Loucy (cell line): ENCODE measurements around the gene DNAJC1.

Experiments used
- H2AFZ ChIP-seq: fragments of 200-600 bp; sonication (generic); 2 replicates; pipeline ENCODE4 v1.6.0; 2016; ENCODE audit warnings: antibody characterized with exemption, mild to moderate bottlenecking, low read length, moderate library complexity
- H3F3A ChIP-seq: fragments of 200-600 bp; 2 replicates; pipeline ENCODE4 v1.6.0; 2016; ENCODE audit warnings: antibody characterized with exemption, low read depth, mild to moderate bottlenecking
- H3K27me3 ChIP-seq: fragments of 200-600 bp; sonication (generic); 2 replicates; pipeline ENCODE4 v1.6.1; 2014; ENCODE audit warnings: low read length, mild to moderate bottlenecking; ENCODE audit not compliant: insufficient read depth, poor library complexity, severe bottlenecking
- H3K36me3 ChIP-seq: fragments of 200-600 bp; sonication (generic); 2 replicates; pipeline ENCODE4 v1.6.1; 2016; ENCODE audit warnings: low read length; ENCODE audit not compliant: insufficient read depth
- H3K4me1 ChIP-seq: fragments of 200-600 bp; sonication (generic); 2 replicates; pipeline ENCODE4 v1.5.1; 2014; ENCODE audit warnings: low read length, mild to moderate bottlenecking; ENCODE audit not compliant: insufficient read depth, poor library complexity, severe bottlenecking
- H3K4me2 ChIP-seq: fragments of 200-600 bp; sonication (generic); 2 replicates; pipeline ENCODE4 v1.6.0; 2014; ENCODE audit warnings: antibody characterized with exemption, low read length, low read depth, mild to moderate bottlenecking; ENCODE audit not compliant: poor library complexity, severe bottlenecking
- H3K4me3 ChIP-seq: fragments of 200-600 bp; sonication (generic); 2 replicates; pipeline ENCODE4 v1.5.1; 2014; ENCODE audit warnings: low read length, mild to moderate bottlenecking, mixed read lengths; ENCODE audit not compliant: poor library complexity, severe bottlenecking
- H3K79me2 ChIP-seq: fragments of 200-600 bp; sonication (generic); 2 replicates; pipeline ENCODE4 v1.6.1; 2014; ENCODE audit warnings: low read length; ENCODE audit not compliant: insufficient read depth
- H3K9ac ChIP-seq: fragments of 200-600 bp; sonication (generic); 2 replicates; pipeline ENCODE4 v1.6.0; 2014; ENCODE audit warnings: mild to moderate bottlenecking, low read depth, low read length, moderate library complexity; ENCODE audit not compliant: poor library complexity, severe bottlenecking
- H3K9me2 ChIP-seq: fragments of 200-600 bp; sonication (generic); replicated peaks from 2 replicates; pipeline ENCODE4 v1.6.1; 2016; ENCODE audit warnings: low read depth, low read length, mixed read lengths
- H3K9me3 ChIP-seq: fragments of 200-600 bp; sonication (generic); 2 replicates; pipeline ENCODE4 v1.6.1; 2014; ENCODE audit warnings: mild to moderate bottlenecking, antibody characterized with exemption, low read length, low read depth; ENCODE audit not compliant: insufficient read depth
- H4K20me1 ChIP-seq: fragments of 200-600 bp; sonication (generic); 2 replicates; pipeline ENCODE4 v1.6.0; 2014; ENCODE audit warnings: antibody characterized with exemption, low read length, mild to moderate bottlenecking; ENCODE audit not compliant: insufficient read depth, poor library complexity, severe bottlenecking
- EZH2phosphoT487 ChIP-seq: fragments of 200-600 bp; IDR thresholded peaks from 2 replicates; pipeline ENCODE4 v1.6.1; 2018; ENCODE audit warnings: antibody characterized with exemption, mild to moderate bottlenecking, moderate library complexity, borderline replicate concordance
- TF ChIP-seq, protein P1 (sequence below): fragments of 200-600 bp; sonication (generic); conservative IDR thresholded peaks from 2 replicates; pipeline ENCODE4 v1.5.1; 2014; ENCODE audit warnings: mild to moderate bottlenecking, antibody characterized with exemption, low read length

Gene DNAJC1

GRCh38 chr10:21791276-21791675 lies 212.3 kb downstream of the DNAJC1 start:
- Histone ChIP-seq H4K20me1 (no peaks in the 10 kb centered on the region), H3K27me3 (no peaks in the 10 kb centered on the region), H3K9me3 (no peaks in the 10 kb centered on the region), H3K79me2 (peaks cover 7% of the 10 kb centered on the region; the same call in 1 of the 2 replicates), H3K9me2 (no peaks in the 10 kb centered on the region), H3K4me1 (peaks cover 3% of the 10 kb centered on the region), H3K4me3 (no peak overlapping the region), H2AFZ (no peak overlapping the region), H3K9ac (no peak overlapping the region), H3K36me3 (peaks cover 3% of the 10 kb centered on the region; the same call in 1 of the 2 replicates), H3F3A (no peaks in the 10 kb centered on the region), H3K4me2 (no peak overlapping the region)
- TF ChIP-seq EZH2phosphoT487: no peak
- TF ChIP-seq, protein P1, sequence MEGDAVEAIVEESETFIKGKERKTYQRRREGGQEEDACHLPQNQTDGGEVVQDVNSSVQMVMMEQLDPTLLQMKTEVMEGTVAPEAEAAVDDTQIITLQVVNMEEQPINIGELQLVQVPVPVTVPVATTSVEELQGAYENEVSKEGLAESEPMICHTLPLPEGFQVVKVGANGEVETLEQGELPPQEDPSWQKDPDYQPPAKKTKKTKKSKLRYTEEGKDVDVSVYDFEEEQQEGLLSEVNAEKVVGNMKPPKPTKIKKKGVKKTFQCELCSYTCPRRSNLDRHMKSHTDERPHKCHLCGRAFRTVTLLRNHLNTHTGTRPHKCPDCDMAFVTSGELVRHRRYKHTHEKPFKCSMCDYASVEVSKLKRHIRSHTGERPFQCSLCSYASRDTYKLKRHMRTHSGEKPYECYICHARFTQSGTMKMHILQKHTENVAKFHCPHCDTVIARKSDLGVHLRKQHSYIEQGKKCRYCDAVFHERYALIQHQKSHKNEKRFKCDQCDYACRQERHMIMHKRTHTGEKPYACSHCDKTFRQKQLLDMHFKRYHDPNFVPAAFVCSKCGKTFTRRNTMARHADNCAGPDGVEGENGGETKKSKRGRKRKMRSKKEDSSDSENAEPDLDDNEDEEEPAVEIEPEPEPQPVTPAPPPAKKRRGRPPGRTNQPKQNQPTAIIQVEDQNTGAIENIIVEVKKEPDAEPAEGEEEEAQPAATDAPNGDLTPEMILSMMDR: no peak

DNA sequence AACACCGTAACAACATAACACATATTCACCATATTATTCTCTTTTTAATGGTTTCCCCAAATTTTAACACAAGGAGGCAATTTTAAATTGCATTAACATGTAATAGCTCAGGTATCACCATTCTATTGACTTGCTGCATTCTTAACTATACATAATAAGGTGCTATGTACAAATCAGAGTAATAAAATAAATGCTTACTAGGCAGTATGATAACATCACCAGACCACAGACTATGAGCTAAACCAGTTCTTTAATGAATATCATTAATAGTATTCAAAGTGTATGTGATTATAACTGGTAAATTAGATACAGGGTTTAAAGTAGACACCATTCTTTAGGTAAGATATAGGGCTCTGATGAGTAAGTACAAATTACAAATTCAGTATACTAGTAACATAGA lies 226.6 kb downstream of the DNAJC1 start:
- no peaks in the 10 kb centered on the region for H3K79me2 ChIP-seq
- peaks cover 3% of the 10 kb centered on the region for H3K4me1 ChIP-seq
- H3K9me3 ChIP-seq: no peaks in the 10 kb centered on the region; the same call in 1 of the 2 replicates
- no peak overlapping the region for H2AFZ ChIP-seq
- H3K4me2 ChIP-seq: no peak overlapping the region
- H4K20me1 ChIP-seq: no peaks in the 10 kb centered on the region
- peaks cover 17% of the 10 kb centered on the region for H3K36me3 ChIP-seq
- H3K9ac ChIP-seq: no peak overlapping the region
- H3F3A ChIP-seq: no peaks in the 10 kb centered on the region
- H3K27me3 ChIP-seq: no peaks in the 10 kb centered on the region
- H3K9me2 ChIP-seq: no peaks in the 10 kb centered on the region
- no peak overlapping the region for H3K4me3 ChIP-seq
- no peak for TF ChIP-seq EZH2phosphoT487
- TF ChIP-seq, protein P1: no peak

- no peak overlapping the region for H3K9ac ChIP-seq
- H3K36me3 ChIP-seq: peaks cover 18% of the 10 kb centered on the region
- no peaks in the 10 kb centered on the region for H3K27me3 ChIP-seq
- no peaks in the 10 kb centered on the region for H3K4me1 ChIP-seq
- no peaks in the 10 kb centered on the region; the same call in 1 of the 2 replicates for H3K9me3 ChIP-seq
- TF ChIP-seq, protein P1: no peak
- no peak for TF ChIP-seq EZH2phosphoT487
- no peaks in the 10 kb centered on the region for H3F3A ChIP-seq
- H3K4me2 ChIP-seq: no peak overlapping the region
- no peaks in the 10 kb centered on the region for H3K9me2 ChIP-seq
- no peak overlapping the region for H2AFZ ChIP-seq
- no peak overlapping the region for H3K4me3 ChIP-seq
- H4K20me1 ChIP-seq: no peaks in the 10 kb centered on the region
- no peaks in the 10 kb centered on the region for H3K79me2 ChIP-seq
Measured at GRCh38 chr10:21771219-21771618, 232.3 kb downstream of the DNAJC1 start.
